ENCODE measurements around the gene RSU1. TPM values are rescaled to one million over a fixed set of nuclear protein-coding genes. Genes with fewer than 3 reads are reported as not detected.

RSU1 gene
- total RNA-seq, 4 donors from 2014 or later, result 25.1 to 61.6 (median 44.7) TPM

DNA sequence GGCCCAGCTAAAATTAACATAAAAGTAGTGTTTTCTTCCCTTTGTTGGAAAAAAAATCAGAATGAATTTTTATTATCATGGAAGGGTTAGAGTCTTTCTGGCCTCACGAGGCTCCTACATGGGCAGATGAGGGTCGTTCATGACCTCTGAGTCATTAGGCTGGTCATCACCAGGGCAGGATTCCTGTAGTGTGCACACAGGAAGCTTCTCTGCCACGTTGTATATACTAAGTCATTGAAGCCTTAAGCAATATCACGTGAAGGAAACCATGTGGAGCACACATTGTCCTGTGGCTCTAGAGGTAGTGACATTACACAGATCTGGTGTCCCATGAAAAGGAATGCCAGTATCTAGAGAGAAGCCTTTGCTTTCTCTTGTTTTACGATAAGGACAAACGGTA, 210.8 kb downstream of the RSU1 start:
- Histone ChIP-seq H3K27ac (no peak overlapping the region), H3K4me1 (no peaks in the 10 kb centered on the region), H3K4me3 (no peak overlapping the region), H3K9me3 (no peaks in the 10 kb centered on the region), H3K36me3 (peaks cover 0 to 10% (median 0%) of the 10 kb centered on the region in 3 donors), H3K27me3 (no peaks in the 10 kb centered on the region)
- WGBS, 2 donors, result 83 to 87% methylated on average over 6 of the region's 6 CpGs
- no peak for DNase-seq (ENCODE audit: low spot score in 2 of 2)
- TF ChIP-seq POLR2A (IDR thresholded peaks at IDR 0.05) (no peak), EP300 (IDR thresholded peaks at IDR 0.05) (no peak)
- TF ChIP-seq, protein P1, sequence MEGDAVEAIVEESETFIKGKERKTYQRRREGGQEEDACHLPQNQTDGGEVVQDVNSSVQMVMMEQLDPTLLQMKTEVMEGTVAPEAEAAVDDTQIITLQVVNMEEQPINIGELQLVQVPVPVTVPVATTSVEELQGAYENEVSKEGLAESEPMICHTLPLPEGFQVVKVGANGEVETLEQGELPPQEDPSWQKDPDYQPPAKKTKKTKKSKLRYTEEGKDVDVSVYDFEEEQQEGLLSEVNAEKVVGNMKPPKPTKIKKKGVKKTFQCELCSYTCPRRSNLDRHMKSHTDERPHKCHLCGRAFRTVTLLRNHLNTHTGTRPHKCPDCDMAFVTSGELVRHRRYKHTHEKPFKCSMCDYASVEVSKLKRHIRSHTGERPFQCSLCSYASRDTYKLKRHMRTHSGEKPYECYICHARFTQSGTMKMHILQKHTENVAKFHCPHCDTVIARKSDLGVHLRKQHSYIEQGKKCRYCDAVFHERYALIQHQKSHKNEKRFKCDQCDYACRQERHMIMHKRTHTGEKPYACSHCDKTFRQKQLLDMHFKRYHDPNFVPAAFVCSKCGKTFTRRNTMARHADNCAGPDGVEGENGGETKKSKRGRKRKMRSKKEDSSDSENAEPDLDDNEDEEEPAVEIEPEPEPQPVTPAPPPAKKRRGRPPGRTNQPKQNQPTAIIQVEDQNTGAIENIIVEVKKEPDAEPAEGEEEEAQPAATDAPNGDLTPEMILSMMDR (IDR thresholded peaks at IDR 0.05), result no peak

DNA sequence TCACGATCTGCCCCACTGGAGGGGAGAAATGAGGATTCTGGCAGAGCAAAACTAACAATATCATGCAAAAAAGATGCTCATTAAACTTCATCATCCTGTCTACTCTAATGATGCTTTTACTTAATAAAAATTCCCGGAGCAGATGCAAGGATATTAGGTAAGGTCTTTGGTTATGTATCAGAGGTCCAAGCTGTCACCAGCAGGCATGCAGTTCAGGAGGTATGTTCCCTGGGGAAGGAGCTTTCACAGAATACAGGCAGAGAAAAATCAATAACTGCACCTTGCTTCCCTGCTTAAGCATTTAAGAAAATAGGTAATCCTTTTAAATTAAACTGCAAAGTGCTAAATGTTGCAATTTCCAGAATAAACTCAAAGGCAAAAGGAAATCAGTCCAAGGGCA, 213.9 kb downstream of the RSU1 start:
- TF ChIP-seq EP300 (IDR thresholded peaks at IDR 0.05) (no peak), POLR2A (IDR thresholded peaks at IDR 0.05) (no peak)
- TF ChIP-seq, protein P1 (IDR thresholded peaks at IDR 0.05), result no peak
- DNase-seq (ENCODE audit: low spot score in 2 of 2), result no peak
- H3K4me3 ChIP-seq, result no peak overlapping the region
- 85 to 93% methylated on average over 2 of the region's 2 CpGs for WGBS, 2 donors
- H3K9me3 ChIP-seq, result no peaks in the 10 kb centered on the region
- no peak overlapping the region for H3K27ac ChIP-seq
- peaks cover 0 to 14% (median 0%) of the 10 kb centered on the region in 3 donors for H3K36me3 ChIP-seq
- no peaks in the 10 kb centered on the region for H3K27me3 ChIP-seq
- H3K4me1 ChIP-seq, result no peaks in the 10 kb centered on the region

DNA sequence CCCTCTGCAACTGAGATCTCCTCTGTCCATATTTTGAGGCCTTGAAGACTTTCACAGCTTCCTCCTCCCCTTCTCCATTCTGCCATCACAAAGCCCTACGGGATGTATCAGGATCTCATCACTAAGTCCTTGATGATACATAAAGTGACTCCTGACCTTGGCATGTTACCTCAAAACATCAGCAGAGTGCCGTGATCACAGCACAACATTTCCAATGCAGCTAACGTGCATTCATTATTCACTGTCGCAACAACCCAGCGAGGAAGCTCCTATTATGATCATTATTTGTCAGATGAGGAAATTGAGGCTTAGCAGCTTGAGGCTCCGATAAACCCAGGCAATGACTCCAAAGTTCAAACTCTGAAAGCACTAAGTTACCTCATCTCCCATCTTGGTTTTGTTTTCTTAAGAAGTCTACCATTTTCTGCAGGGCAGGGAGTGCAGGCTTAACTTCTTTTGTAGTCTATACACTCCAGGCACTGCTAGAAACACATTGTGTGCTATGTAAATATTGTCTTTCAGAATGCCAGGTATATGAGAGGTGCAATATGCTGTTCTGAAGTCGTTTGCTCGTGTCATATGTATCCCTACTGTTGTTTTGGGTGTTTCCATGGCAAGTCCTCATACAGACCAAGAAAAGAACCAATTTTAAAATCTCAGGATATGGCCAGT, 215.0 kb downstream of the RSU1 start:
- Histone ChIP-seq H3K27me3 (no peaks in the 10 kb centered on the region), H3K4me3 (no peak overlapping the region), H3K4me1 (no peaks in the 10 kb centered on the region), H3K27ac (no peak overlapping the region), H3K36me3 (peaks cover 0 to 20% (median 0%) of the 10 kb centered on the region in 3 donors), H3K9me3 (no peaks in the 10 kb centered on the region)
- no peak for DNase-seq (ENCODE audit: low spot score in 2 of 2)
- WGBS, 2 donors, result 88 to 91% methylated on average over 8 of the region's 8 CpGs
- TF ChIP-seq, protein P1 (IDR thresholded peaks at IDR 0.05), result no peak
- no peak for TF ChIP-seq EP300 (IDR thresholded peaks at IDR 0.05)

DNA sequence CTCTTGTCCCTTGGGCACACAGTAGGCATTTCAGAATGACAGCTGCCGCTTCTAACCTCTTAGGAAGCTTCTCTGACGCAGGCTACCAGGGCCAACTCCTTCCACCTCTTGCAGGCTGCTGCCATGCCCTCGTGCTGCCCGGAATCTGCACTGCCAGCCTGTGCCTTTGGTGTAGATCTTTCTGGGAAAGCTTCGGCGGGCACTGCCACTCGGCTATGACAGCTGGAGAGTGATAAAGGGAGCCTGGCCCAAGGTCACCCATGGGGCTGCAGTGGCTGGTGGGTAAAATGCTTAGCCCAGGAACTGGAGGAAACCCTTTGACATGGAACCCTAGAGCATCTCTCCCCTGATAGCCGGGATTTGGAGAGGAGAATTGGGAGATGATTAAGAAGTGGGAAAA, 217.6 kb downstream of the RSU1 start:
- Histone ChIP-seq H3K36me3 (peaks cover 0 to 30% (median 0%) of the 10 kb centered on the region in 3 donors), H3K4me3 (no peak overlapping the region), H3K9me3 (no peaks in the 10 kb centered on the region), H3K27me3 (no peaks in the 10 kb centered on the region), H3K27ac (no peak overlapping the region), H3K4me1 (no peaks in the 10 kb centered on the region)
- TF ChIP-seq, protein P1 (IDR thresholded peaks at IDR 0.05), result no peak
- TF ChIP-seq EP300 (IDR thresholded peaks at IDR 0.05), result no peak
- no peak for DNase-seq (ENCODE audit: low spot score in 2 of 2)
- WGBS, 2 donors, result 94 to 96% methylated on average over 8 of the region's 8 CpGs

DNA sequence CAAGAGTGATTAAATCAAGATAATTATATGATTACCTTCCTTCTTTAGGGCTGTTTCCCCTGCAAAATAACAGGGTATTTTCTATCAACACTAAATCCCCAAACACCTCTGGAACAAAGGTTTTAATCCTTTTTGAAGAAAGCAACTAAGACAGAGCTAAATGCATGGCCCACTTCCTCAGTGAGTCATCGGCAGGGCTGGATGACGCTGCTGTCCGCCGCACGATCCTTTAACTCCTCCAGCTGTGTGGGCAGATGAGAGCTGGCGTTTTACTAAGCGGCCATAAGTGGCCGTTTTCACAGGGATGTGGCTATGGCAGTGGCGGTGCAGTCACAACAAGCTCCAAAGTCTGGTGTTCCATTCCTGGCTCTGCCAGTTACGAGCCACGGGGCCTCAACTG, 219.6 kb downstream of the RSU1 start:
- Histone ChIP-seq H3K4me3 (no peak overlapping the region), H3K9me3 (no peaks in the 10 kb centered on the region), H3K36me3 (peaks cover 0 to 45% (median 0%) of the 10 kb centered on the region in 3 donors), H3K27me3 (no peaks in the 10 kb centered on the region), H3K27ac (no peak overlapping the region), H3K4me1 (no peaks in the 10 kb centered on the region)
- TF ChIP-seq EP300 (IDR thresholded peaks at IDR 0.05), result no peak
- TF ChIP-seq POLR2A (IDR thresholded peaks at IDR 0.05), result no peak
- TF ChIP-seq, protein P1 (IDR thresholded peaks at IDR 0.05), result no peak
- DNase-seq (ENCODE audit: low spot score in 2 of 2), result no peak
- WGBS, 2 donors, result 83 to 92% methylated on average over 9 to 11 of the region's 11 CpGs

All from tibial nerve (tissue), 4 donors.